Fibroblast of mammary gland (primary cell): ENCODE results near the gene NOTCH3.
A peak's percentile ranks its signal among the peaks of the same experiment; 100 is the strongest.

Source experiments
- DNase-seq: peaks from one replicate; pipeline ENCODE4 v3.0.0-alpha.2; 2010; ENCODE audit warnings: low read depth
- H3K4me3 ChIP-seq: 2 replicates; pipeline ENCODE4 v1.5.1; 2011; ENCODE audit warnings: low read depth, mild to moderate bottlenecking, low read length, moderate library complexity; ENCODE audit not compliant: control insufficient read depth
- TF ChIP-seq, protein P1 (sequence below): conservative IDR thresholded peaks from 2 replicates; pipeline ENCODE4 v1.5.1; 2011; ENCODE audit warnings: low read depth, low read length, inconsistent platforms; ENCODE audit not compliant: control insufficient read depth, insufficient read depth

The NOTCH3 gene

DNA sequence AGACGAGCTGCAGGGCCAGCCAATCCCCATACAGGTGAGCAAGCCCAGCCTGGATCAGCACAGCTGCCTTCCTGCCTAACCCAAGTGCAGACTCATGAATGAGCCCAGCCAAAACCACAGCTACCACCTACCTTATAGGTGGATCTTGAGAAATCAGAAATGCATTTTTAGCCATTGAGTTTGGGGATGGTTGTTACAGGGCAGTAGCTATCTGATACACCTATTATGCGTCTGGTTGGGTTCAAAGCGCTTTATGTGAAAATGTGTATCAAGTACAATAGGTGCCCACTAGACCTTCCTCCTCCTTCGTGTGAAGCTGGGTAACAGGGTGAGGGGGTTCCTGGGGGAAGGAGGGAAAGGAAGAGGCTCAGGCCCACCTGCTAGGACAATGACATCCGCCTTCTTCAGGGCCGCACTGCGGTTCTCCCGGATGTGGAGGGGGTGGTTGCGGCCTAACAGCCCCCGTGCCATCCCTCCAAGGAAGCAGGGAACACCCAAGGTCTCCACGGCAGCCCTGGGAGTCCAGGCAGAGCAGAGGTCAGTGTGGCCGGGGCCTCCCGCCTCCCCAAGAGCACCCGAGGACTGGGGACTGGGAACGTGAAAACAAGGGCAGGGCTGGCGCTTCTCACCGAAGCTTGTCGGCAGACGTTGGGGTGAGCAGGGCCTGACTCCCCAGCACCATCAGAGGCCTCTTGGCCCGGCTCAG, 81.9 kb downstream of the NOTCH3 start:
- DNase-seq, result no peak
- TF ChIP-seq, protein P1, sequence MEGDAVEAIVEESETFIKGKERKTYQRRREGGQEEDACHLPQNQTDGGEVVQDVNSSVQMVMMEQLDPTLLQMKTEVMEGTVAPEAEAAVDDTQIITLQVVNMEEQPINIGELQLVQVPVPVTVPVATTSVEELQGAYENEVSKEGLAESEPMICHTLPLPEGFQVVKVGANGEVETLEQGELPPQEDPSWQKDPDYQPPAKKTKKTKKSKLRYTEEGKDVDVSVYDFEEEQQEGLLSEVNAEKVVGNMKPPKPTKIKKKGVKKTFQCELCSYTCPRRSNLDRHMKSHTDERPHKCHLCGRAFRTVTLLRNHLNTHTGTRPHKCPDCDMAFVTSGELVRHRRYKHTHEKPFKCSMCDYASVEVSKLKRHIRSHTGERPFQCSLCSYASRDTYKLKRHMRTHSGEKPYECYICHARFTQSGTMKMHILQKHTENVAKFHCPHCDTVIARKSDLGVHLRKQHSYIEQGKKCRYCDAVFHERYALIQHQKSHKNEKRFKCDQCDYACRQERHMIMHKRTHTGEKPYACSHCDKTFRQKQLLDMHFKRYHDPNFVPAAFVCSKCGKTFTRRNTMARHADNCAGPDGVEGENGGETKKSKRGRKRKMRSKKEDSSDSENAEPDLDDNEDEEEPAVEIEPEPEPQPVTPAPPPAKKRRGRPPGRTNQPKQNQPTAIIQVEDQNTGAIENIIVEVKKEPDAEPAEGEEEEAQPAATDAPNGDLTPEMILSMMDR, result no peak
- no peak overlapping the region for H3K4me3 ChIP-seq

DNA sequence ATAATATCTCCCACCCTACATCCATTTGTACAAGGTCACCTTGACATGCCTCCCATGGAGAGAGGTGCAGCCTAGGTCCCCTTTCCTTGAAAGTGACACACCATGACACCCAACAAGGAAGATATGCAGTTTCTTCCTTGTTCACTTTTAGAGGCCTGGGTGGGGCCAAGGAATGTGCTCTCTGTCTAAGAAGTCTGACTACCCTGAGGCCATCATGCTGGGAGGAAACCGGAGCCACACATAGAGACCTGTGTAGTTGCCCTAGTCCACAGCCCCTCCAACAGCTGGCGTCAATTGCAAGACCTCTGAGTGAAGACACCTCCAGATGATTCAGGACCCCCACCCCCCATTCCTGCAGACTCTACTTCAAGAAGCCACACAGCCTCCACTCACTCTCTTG, 82.5 kb downstream of the NOTCH3 start:
- TF ChIP-seq, protein P1, result no peak

DNA sequence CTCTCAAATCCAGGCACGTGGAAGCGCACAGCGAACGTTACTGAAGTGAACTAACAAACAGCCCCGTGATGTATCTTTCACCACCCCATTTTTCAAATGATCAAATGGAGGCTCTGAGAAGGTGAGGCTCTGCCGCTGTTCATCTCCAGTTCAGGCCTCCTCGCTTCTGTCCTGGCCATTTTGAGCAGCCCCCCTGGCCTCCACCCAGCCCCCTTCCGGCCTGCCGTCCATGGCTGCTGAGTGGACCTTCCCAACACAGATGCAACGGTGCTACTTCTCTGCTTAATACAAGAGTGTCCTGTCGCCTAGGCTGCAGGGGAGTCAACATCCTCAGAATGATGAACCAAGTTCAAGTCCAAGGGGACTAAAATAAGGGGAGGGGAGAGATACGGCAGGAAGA, 83.9 kb downstream of the NOTCH3 start:
- TF ChIP-seq, protein P1, result no peak
- DNase-seq, result no peak
- no peak overlapping the region for H3K4me3 ChIP-seq

More for the DNA sequence above, 82.5 kb downstream of the NOTCH3 start:
- H3K4me3 ChIP-seq, result no peak overlapping the region
- DNase-seq, result no peak

DNA sequence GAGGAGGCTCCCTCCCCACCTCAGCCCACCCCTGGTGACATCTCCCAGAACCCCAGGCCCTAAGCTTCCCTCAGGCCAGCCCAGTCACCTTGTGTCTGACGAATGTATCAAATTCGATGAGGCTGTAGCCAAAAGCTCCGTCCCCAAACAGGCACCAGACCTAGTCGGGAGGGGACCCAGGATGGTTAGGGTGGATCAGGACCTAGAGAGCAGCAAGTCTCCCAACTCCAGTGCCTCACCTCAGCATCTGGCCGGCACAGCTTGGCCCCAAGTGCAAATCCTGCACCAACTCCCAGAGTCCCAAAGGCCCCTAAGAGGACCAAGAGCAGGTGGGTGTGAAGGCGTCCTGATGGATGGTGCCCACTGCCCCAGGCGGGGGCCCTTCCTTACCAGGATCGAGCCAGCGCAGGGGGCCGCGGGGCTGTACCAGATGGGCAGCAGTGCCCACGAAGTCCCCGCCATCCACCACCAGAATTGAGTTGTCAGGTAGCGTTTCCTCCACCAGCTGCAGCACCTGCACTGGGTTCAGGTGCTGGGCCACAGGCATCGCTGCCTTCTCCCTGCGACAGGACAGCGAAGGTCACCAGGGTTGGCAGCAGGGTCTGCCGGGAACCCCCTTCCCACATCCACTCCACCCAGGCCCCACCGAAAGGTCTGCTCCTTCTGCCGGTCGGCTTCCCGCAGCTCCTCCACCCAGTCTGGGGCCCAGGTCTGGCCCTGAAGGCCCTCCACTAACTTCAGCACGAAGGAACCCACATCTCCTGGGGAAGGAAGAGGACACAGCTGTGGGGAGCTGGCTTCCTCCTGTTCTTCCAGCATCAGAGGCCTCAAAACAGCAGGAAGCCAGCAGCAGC, 84.8 kb downstream of the NOTCH3 start:
- DNase-seq, result no peak
- TF ChIP-seq, protein P1, result no peak
- H3K4me3 ChIP-seq, result no peak overlapping the region

DNA sequence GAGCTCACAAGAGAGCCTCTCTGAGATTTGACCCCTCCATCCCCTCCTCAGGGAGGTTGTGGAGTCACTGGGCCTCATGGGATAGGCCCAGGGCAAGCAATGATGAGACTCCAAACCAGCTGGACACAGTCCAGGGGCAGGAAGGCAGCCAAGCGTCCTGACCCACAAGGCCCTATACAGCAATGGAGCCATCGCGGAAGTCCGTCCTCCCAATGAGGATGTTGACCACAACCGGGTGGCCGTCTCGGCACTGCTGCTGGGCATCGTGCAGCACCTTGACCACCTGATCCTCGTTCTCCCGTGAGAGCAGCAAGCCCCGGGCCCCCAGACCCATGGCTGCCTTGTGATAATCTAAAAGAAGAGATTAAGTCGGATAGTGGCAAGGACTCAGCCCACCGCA, 85.7 kb downstream of the NOTCH3 start:
- H3K4me3 ChIP-seq, result no peak overlapping the region
- TF ChIP-seq, protein P1, result no peak
- peak; percentile 81 for DNase-seq

DNA sequence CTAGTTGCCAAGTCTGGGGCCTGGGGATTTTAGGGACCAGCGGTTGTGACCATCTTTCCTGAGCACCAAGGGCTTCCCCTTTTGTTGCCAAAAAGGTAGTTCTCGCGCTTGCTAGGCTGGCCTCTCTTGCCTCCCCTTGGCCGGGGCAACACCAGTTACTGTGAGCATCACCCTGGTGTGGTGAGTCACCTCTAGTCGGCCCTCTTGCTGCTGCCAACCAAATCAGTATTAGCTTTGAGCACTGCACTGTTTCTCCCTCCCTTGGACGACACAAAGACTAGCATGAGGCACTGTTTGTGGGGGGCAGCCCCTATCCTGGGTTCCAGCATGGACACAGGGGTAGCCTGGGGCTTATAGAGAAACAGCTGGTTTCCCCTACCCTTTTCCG, 86.6 kb downstream of the NOTCH3 start:
- TF ChIP-seq, protein P1, result no peak
- peak; percentile 79 for DNase-seq
- no peak overlapping the region for H3K4me3 ChIP-seq
